Measurements from ENCODE around the gene PRR33.
A peak's percentile ranks its signal among the peaks of the same experiment; 100 is the strongest.
"Not testable (repeated sequence)": the region's sequence is repeated elsewhere in the genome, so short reads cannot be mapped to it uniquely, and the experiment has no call there.

The PRR33 gene

GRCh38 chr11:1874441-1875092 is 17.1 kb downstream of the PRR33 start:
- not testable (repeated sequence) for DNase-seq

GRCh38 chr11:1873813-1874150 is 17.9 kb downstream of the PRR33 start:
- DNase-seq, result not testable (repeated sequence)

DNA sequence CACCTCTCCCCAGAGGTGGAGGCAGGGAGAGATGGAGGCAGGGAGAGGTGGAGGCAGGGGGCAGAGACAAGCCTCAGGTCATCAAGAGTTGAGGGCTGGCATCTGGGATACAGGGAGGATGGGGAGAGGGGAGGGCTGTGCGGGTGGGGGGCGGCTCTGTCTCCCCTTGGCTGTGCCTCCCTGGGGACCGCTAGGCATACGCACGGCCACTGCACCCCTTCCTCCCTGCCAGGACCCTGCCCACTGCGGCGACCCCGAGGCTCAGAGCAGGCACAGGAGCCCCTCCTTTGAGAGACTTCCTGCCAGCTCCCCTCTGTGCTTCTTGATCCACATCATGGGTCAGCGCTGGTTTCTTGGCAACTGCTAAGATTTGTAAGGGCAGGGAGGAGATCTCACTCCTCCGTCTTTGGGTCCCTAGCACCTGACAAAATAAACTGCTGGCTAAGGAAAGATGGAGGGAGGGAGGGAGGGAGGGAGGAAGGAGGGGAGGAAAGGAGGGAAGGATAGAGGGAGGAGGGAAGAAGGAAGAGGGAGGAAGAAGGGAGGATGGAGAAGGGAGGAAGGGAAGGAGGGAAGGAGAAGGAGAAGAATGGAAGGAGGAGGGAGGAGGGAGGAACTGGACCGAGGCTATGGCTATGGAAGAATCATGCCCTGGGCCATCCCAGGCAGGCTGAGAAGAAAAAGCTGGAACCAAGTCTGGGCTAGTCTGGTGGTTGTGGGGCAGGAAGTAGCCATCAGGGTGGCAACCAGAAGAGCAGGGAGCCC is 18.5 kb downstream of the PRR33 start:
- peak; percentile 65 for DNase-seq

DNA sequence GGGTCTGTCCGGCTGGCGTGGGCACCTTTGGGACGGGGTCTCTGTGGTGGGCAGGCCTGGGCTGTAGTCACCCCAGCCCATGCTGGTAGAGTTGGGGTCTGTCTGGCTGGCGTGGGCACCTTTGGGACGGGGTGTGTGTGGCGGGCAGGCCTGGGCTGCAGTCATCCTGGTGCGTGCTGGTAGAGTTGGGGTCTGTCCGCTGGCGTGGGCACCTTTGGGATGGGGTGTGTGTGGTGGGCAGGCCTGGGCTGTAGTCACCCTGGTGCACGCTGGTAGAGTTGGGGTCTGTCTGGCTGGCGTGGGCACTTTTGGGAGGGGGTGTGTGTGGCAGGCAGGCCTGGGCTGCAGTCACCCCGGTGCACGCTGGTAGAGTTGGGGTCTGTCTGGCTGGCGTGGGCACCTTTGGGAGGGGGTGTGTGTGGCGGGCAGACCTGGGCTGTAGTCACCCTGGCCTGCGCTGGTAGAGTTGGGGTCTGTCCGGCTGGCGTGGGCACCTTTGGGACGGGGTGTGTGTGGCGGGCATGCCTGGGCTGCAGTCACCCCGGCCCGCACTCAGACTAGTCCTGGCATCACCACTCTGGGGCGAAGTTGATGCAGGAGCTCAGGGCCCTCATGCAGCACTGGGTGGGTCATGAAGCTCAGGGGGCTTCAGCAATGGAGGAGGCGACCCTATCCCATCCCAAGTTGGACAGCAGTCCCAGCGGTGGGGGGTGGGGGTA is 19.3 kb downstream of the PRR33 start:
- DNase-seq, result no peak

- no peak for DNase-seq
Measured at GRCh38 chr11:1871531-1871930, 20.2 kb downstream of the PRR33 start.

DNA sequence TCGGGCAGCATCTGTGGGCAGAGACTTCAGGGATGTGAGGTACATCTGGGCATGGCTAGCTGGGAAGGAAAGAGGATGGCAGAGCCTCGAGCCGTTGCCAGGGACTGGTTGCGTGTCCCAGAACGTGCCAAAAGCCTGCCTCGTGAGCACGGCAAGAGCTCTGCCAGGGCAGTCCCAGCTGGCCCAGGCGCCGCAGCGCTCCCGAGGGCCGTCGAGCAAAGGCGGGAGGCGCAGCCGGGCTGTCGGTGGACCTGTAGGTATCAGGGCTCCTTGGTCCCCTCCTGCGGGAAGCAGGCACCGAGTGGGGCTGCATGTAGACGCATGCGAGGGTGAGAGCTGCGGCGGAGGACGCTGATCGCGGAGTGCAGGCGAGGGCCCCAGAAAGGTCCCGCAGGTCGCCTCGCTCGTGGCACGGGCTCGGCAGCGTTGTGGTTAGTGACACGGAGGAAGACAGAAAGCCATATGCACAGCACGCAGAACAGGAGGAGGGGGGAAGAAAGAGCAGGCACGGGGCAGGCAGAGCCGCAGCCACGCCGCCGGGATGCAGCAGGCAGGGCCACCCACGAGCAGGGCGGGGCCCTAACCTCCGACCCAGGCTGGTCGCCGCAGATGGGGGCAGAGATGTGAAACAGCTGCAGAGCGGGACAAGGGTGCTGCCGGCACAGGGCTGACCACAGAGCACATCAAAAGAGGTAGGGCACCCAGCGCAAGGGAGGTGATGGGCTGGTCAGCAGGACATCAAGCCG is 20.8 kb downstream of the PRR33 start:
- peak; percentile 31 for DNase-seq

DNA sequence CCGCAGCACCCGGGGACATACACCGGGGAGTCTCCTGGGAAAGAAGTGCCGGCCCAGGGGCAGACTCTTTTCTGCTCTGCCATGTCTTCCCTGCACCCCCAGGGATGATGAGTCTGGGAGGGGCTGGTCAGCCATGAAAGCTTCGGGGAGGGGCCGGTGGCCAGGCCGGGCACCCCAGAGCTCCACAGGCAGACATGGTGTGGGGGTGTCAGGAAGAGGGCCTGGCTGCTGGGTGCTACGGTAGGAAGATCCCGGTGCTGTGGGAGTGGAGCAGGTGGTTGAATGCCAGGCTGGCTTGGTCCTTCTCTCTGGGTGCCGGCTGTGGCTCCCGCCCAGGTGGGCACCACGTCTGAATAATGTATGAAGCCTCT is 21.4 kb downstream of the PRR33 start:
- no peak for DNase-seq

GRCh38 chr11:1869427-1870325 is 22.0 kb downstream of the PRR33 start:
- DNase-seq, result no peak

DNA sequence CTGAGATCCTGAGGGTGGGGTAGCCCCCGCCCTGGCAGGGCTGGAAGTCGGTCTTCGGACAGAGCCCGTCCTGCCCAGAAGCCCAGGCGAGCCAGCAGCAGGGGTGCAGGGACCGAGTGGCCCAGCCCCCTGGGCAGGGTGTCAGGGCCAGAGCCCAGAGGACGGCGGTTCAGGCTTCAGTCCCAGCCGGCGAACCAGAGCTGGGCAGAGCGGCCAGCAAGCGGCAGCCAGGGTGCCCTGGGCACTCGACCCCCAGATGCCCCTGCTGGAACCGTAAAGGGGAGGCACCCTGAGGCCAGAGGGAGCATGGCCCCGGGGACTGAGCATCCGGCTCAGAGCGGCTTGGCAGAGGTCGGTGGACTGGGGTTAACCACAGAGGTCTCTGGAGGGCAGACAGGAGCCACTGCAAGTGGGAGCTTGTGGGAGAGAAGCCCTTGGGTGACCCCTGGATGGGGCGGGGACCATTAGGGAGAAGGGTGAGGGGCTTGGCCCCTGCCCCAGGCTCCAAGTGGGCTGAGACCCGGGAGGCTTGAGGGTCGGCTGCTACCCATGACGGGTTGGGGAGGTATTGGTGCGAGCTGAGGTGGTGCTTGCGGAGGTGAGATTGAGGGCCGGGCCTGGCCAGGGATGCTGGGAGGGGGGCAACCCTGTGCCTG is 22.9 kb downstream of the PRR33 start:
- DNase-seq, result no peak

DNA sequence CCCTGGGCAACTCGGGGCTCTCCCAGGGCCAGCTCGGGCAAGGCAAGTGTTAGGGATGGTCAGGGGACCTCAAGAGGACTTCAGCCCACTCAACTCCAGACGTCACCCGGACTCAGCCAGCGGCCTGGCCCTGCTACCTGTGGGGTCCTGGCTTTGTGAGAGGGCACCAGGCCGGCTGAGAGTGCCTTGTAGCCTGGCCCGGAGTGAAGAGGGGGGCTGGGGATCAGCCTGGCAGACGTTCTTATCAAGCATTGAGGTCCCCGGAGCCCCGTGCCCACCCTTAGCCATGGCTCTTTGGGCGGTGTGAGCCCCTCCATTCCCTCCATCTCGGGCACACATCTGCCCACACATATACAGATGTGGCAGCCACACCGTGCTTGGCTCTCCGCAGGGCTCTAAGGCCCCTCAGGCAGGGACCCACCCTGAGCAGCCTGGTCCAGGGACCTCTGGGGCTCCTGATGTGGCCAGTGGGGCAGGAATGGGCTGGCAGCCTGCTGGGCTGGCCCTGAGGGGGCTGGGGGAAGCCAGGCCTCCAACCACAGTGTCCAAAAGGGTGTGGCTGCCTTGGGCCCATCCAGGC is 23.5 kb downstream of the PRR33 start:
- no peak for DNase-seq

- DNase-seq, result no peak
Measured at GRCh38 chr11:1867381-1867780, 24.3 kb downstream of the PRR33 start.

DNA sequence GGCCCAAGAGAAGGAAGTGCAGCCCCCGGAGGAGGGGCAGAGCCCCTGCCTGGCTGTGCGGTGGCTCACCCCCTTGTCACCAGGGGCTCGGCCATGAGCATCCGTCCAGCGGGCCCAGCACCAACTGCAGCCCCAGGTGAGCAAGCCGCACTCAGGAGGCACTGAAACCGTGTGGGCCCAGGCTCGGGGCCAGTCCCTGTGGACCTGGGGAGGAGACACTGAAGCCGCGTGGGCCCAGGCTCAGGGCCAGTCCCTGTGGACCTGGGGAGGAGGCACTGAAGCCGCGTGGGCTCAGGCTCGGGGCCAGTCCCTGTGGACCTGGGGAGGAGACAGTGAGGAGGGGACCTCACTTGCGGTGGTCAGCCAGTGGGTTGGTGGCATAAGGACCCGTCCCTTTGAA is 24.9 kb downstream of the PRR33 start:
- no peak for DNase-seq

- no peak for DNase-seq
Measured at GRCh38 chr11:1866226-1866625, 25.5 kb downstream of the PRR33 start.

- no peak for DNase-seq
Measured at GRCh38 chr11:1864831-1865665, 26.6 kb downstream of the PRR33 start.

DNA sequence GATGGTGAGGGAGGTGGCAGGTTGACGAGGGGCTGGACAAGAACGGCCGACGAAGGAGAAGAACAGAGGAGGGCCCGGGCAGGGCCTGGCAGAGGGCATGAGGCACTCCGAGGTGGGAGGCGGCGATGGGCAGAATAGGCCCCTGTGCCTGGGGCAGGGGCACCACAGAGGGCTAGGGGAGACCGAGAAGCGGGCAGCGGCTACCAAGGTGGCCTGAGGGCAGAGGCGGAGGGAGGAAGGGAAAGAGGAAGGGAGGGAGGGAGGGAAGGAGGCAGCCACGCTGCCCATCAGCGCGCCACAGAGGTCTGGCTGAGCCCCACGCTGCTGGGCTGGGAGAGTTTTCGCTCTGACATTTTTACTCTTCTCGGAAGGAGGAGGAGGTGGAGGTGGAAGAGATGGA is 27.5 kb downstream of the PRR33 start:
- no peak for DNase-seq

DNA sequence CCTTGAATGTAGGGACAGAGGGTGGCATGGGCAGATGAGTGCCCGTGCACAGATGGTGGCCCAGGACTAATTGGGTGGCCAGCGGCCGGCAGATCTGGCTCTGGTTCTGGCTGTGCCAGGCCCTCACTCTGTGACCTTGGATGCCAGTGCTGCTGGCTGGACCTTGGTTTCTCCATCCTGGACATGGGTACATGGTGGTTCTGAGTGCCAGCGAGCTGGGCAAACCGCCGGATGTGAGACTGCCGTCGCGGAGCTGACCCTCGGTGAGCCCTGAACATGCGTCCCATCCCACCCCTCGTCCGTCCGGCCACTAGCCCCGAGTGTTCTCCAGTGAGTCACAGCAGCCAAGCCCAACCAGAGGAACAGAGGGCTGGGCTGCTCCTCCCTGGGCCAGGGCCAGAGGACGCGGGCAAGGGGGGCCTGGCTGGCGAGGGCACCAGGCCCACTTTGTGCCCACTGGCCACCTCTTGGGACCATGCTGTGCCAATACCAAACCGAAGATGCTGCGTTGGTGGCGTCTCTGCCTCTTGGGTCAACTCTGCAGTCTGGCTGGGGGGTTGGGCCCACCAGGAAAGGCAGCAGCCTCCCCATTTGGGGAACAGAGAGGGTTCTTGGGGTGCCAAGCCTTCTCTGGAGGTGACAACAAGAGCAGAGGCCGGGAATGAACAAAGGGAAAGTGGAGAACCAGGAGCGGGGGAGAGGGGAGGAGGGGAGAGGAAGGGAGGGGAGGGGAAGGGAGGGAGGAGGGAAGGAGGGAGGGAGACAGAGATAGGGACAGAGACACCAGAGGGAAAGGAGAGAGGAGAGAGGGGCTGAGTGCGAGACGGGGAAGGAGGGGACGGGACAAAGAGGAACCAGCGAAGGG is 28.1 kb downstream of the PRR33 start:
- DNase-seq, result peak; percentile 59

GRCh38 chr11:1862588-1863351 is 28.9 kb downstream of the PRR33 start:
- DNase-seq, result no peak

Measured in NCI-H69 (cell line).